ENCODE data around the gene INS.
"Not testable (repeated sequence)": the region's sequence is repeated elsewhere in the genome, so short reads cannot be mapped to it uniquely, and the experiment has no call there.

The INS gene

GRCh38 chr11:2180789-2181370 lies 19.9 kb upstream of the INS start:
- DNase-seq (ENCODE audit: low read depth in 2 of 2), result no peak

GRCh38 chr11:2180347-2180746 lies 19.3 kb upstream of the INS start:
- DNase-seq (ENCODE audit: low read depth in 2 of 2), result no peak

GRCh38 chr11:2179516-2179915 lies 18.5 kb upstream of the INS start:
- no peak for DNase-seq (ENCODE audit: low read depth in 2 of 2)

- DNase-seq (ENCODE audit: low read depth in 2 of 2), result no peak
Observed at GRCh38 chr11:2178906-2179494, 18.0 kb upstream of the INS start.

GRCh38 chr11:2178055-2178773 lies 17.2 kb upstream of the INS start:
- DNase-seq (ENCODE audit: low read depth in 2 of 2), result not testable (repeated sequence)

- no peak for DNase-seq (ENCODE audit: low read depth in 2 of 2)
Observed at GRCh38 chr11:2177076-2177475, 16.1 kb upstream of the INS start.

- DNase-seq (ENCODE audit: low read depth in 2 of 2), result no peak
Observed at GRCh38 chr11:2176389-2176900, 15.4 kb upstream of the INS start.

- DNase-seq (ENCODE audit: low read depth in 2 of 2), result no peak
Observed at GRCh38 chr11:2175659-2176058, 14.7 kb upstream of the INS start.

- no peak for DNase-seq (ENCODE audit: low read depth in 2 of 2)
Observed at GRCh38 chr11:2174361-2174760, 13.4 kb upstream of the INS start.

- no peak for DNase-seq (ENCODE audit: low read depth in 2 of 2)
Observed at GRCh38 chr11:2173761-2174160, 12.8 kb upstream of the INS start.

GRCh38 chr11:2173150-2173693 lies 12.2 kb upstream of the INS start:
- DNase-seq (ENCODE audit: low read depth in 2 of 2), result no peak

- no peak for DNase-seq (ENCODE audit: low read depth in 2 of 2)
Observed at GRCh38 chr11:2172676-2173075, 11.7 kb upstream of the INS start.

- no peak for DNase-seq (ENCODE audit: low read depth in 2 of 2)
Observed at GRCh38 chr11:2171591-2172003, 10.6 kb upstream of the INS start, which contains the start of gene TH. Gene TH (minus strand): TSS chr11:2171815. CDS start chr11:2171786, 29 bp downstream.

- no peak for DNase-seq (ENCODE audit: low read depth in 2 of 2)
Observed at GRCh38 chr11:2169626-2170570, 8.9 kb upstream of the INS start.

GRCh38 chr11:2169005-2169378 lies 8.0 kb upstream of the INS start:
- DNase-seq (ENCODE audit: low read depth in 2 of 2), result no peak

GRCh38 chr11:2168286-2169004 lies 7.4 kb upstream of the INS start:
- no peak for DNase-seq (ENCODE audit: low read depth in 2 of 2)

GRCh38 chr11:2167141-2168045 lies 6.4 kb upstream of the INS start:
- DNase-seq (ENCODE audit: low read depth in 2 of 2), result no peak

- DNase-seq (ENCODE audit: low read depth in 2 of 2), result peak; percentile 25 to 42
Observed at GRCh38 chr11:2166091-2166851, 5.3 kb upstream of the INS start.

- no peak for DNase-seq (ENCODE audit: low read depth in 2 of 2)
Observed at GRCh38 chr11:2165571-2165970, 4.6 kb upstream of the INS start.
